Measurements from ENCODE around the gene CCNI. TPM values are rescaled to one million over a fixed set of nuclear protein-coding genes. Genes with fewer than 3 reads are reported as not detected.

The CCNI gene
- total RNA-seq, 6 experiments from 2014 or later: 54.3 to 87.7 (median 68.6) TPM

- TF ChIP-seq CTCF (IDR thresholded peaks at IDR 0.05) (no peak), POLR2A (IDR thresholded peaks at IDR 0.05) (no peak)
- Histone ChIP-seq H3K27me3 (no peaks in the 10 kb centered on the region), H3K27ac (no peak overlapping the region), H3K4me3 (no peak overlapping the region), H3K4me1 (peaks cover 0 to 45% (median 19%) of the 10 kb centered on the region in 4 donors), H3K9me3 (no peaks in the 10 kb centered on the region), H3K36me3 (peaks cover 0 to 19% (median 4%) of the 10 kb centered on the region in 4 donors)
- intact Hi-C loops (cut with DNase I): no loop called here
- DNase-seq (no peak), ATAC-seq (no peak)
- 83% methylated on average over 1 of the region's 1 CpG for WGBS (ENCODE audit: insufficient coverage, low coverage, low lambda C conversion rate, missing lambda C conversion rate)
Measured at GRCh38 chr4:77025643-77026321, 50.0 kb downstream of the CCNI start.

- peak; percentile 80 to 93 (median 88) for ATAC-seq
- no peaks in the 10 kb centered on the region for H3K9me3 ChIP-seq
- H3K4me1 ChIP-seq: peaks cover 0 to 58% (median 19%) of the 10 kb centered on the region in 4 donors
- no peak for TF ChIP-seq POLR2A (IDR thresholded peaks at IDR 0.05)
- TF ChIP-seq CTCF (IDR thresholded peaks at IDR 0.05): no peak
- H3K27ac ChIP-seq: peak overlapping the region in 2 of 3 donors; percentile 77
- peak overlapping the region in 1 of 3 donors; percentile 12 for H3K4me3 ChIP-seq
- peak; percentile 40 to 80 (median 76) for DNase-seq
- H3K36me3 ChIP-seq: peaks cover 0 to 15% (median 3%) of the 10 kb centered on the region in 4 donors
- 16% methylated on average over 11 of the region's 11 CpGs for WGBS (ENCODE audit: insufficient coverage, low coverage, low lambda C conversion rate, missing lambda C conversion rate)
- intact Hi-C loops (cut with DNase I): no loop called here
- H3K27me3 ChIP-seq: no peaks in the 10 kb centered on the region
Measured at GRCh38 chr4:77023920-77024319, 51.9 kb downstream of the CCNI start.

DNA sequence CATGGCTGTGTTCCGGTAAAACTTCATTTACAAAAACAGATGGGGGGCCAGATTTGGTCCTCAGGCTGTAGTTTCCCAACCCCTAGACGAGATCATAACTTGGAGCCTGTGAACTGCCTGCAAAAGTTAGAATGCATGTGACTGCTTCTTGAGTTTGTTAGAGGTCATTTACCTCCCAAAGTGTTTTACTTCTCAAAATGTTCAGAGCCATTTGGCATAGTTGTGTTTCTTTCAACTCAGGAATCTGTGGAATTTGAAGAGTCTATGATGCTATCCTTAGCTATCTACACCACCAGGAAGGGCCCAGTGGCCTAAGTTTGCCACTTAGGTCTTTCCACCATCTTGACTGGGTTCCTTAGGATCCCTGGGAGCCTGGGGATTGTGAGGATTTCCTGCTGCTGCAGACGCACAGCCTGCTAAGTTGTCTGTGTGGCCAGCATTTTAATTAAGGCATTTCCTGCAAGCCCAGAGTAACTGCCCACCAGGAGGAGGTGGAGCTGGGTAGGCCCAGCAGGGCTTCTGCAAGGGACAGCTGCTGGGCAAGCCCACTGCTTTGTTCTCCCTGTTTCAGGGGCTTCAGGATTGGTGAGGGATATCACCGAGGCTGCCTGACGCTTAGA lies 53.1 kb downstream of the CCNI start:
- WGBS (ENCODE audit: insufficient coverage, low coverage, low lambda C conversion rate, missing lambda C conversion rate): 72% methylated on average over 4 of the region's 5 CpGs
- DNase-seq (no peak), ATAC-seq (no peak)
- H3K27me3 ChIP-seq: no peaks in the 10 kb centered on the region
- H3K4me1 ChIP-seq: peaks cover 0 to 58% (median 19%) of the 10 kb centered on the region in 4 donors
- no peaks in the 10 kb centered on the region for H3K9me3 ChIP-seq
- TF ChIP-seq CTCF (IDR thresholded peaks at IDR 0.05): no peak
- TF ChIP-seq POLR2A (IDR thresholded peaks at IDR 0.05): no peak
- H3K36me3 ChIP-seq: peaks cover 0 to 5% (median 2%) of the 10 kb centered on the region in 4 donors
- intact Hi-C loops (cut with DNase I): no loop called here
- H3K27ac ChIP-seq: peak overlapping the region in 2 of 3 donors; percentile 51 to 77
- H3K4me3 ChIP-seq: no peak overlapping the region

DNA sequence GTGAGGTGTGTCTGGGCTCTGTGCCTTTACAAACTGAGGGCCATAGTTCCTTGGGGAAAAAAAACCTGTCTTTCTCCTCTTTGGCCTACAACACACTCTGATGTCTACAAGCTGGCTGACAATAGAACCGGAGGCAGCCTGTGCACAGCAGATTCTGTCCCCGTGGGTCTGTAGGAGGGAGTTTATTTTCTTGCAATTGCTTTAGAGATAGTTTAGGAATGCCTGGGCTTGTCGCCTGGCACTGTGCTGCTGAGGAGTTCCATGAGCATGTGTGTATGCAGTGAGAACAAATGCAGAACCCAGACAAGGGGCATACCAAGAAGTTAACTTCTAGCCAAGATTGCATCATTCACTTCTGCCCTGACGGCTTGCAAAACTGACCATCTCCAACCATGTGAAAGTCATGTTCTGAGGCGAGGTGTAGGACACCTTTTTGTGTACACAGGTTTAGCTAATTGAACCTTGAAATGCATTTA lies 54.1 kb downstream of the CCNI start:
- Histone ChIP-seq H3K36me3 (peaks cover 0 to 5% (median 0%) of the 10 kb centered on the region in 4 donors), H3K9me3 (no peaks in the 10 kb centered on the region), H3K27ac (peak overlapping the region in 2 of 3 donors; percentile 44 to 77), H3K4me1 (peaks cover 0 to 58% (median 19%) of the 10 kb centered on the region in 4 donors), H3K27me3 (no peaks in the 10 kb centered on the region), H3K4me3 (no peak overlapping the region)
- no peak for TF ChIP-seq POLR2A (IDR thresholded peaks at IDR 0.05)
- ATAC-seq: peak; percentile 3 to 24 (median 10)
- no peak for DNase-seq
- intact Hi-C loops (cut with DNase I): no loop called here
- 24% methylated on average over 4 of the region's 5 CpGs for WGBS (ENCODE audit: insufficient coverage, low coverage, low lambda C conversion rate, missing lambda C conversion rate)

GRCh38 chr4:77020017-77020416 lies 55.8 kb downstream of the CCNI start:
- no peak overlapping the region for H3K4me3 ChIP-seq
- H3K9me3 ChIP-seq: no peaks in the 10 kb centered on the region
- H3K36me3 ChIP-seq: peaks cover 0 to 11% (median 3%) of the 10 kb centered on the region in 4 donors
- ATAC-seq (peak; percentile 69 to 75 (median 72)), DNase-seq (peak in 1 of 3 donors; percentile 49)
- intact Hi-C loops (cut with DNase I): no loop called here
- H3K27me3 ChIP-seq: no peaks in the 10 kb centered on the region
- TF ChIP-seq CTCF (IDR thresholded peaks at IDR 0.05): no peak
- no peak for TF ChIP-seq POLR2A (IDR thresholded peaks at IDR 0.05)
- 43% methylated on average over 3 of the region's 3 CpGs for WGBS (ENCODE audit: insufficient coverage, low coverage, low lambda C conversion rate, missing lambda C conversion rate)
- peak overlapping the region in 1 of 3 donors; percentile 77 for H3K27ac ChIP-seq
- H3K4me1 ChIP-seq: peaks cover 0 to 53% (median 19%) of the 10 kb centered on the region in 4 donors
